Measurements from ENCODE around the gene CROCC2.

CROCC2 gene

DNA sequence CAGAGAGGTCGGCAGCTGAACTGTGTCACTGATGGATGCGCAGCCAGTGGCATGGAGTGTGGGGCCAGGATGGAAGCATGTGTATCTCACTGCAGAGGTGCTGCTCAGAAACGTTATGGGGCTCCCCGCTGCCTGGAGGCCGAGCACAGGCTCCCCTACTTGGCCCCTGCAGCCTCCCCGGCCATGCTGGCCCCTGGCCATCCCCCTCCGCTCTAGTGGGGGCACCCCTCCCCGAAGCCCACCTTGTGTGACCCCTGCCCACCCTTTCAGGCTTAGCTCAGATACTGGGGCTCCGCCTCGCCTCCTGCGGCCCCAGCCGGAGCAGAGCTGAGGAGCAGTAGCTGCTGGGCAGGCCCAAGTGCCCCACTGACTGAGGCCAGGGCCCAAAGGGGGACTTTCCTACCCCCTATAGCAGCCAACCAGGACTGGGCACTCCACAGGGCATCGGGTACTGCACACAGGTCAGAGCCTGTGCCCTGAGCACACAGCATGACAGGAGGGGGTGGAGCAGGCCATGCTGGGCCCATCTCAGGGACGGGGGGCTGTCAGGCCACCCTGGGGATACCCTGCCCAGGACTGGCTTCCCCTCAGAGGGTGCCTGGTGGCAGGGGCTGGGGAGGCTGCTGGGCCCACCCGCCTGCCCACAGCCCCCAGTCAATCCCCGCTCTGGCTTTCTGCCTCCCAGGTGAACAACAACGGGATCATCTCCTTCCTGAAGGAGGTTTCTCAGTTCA lies 123.6 kb downstream of the CROCC2 start:
- no peak for DNase-seq

- no peak for DNase-seq
Observed at GRCh38 chr2:241030333-241030680, 124.2 kb downstream of the CROCC2 start.

DNA sequence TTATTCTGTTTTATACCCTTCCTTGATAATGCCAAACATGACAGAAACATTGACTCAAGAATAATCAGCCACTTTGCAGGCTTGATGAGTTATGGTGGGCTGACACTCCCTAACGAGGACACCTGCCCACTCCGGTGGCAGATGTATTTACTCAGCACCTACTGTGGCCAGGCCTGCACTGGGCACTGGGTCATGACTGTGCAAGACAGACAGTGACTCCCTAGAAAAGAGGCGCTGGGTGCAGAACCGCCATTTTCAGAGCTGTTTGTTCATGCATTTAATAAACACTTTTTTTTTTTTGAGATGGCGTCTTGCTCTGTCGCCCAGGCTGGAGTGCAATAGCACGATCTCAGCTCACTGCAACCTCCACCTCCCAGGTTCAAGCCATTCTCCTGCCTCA lies 124.7 kb downstream of the CROCC2 start:
- no peak for DNase-seq

GRCh38 chr2:241031436-241032165 lies 125.5 kb downstream of the CROCC2 start:
- DNase-seq: no peak

DNA sequence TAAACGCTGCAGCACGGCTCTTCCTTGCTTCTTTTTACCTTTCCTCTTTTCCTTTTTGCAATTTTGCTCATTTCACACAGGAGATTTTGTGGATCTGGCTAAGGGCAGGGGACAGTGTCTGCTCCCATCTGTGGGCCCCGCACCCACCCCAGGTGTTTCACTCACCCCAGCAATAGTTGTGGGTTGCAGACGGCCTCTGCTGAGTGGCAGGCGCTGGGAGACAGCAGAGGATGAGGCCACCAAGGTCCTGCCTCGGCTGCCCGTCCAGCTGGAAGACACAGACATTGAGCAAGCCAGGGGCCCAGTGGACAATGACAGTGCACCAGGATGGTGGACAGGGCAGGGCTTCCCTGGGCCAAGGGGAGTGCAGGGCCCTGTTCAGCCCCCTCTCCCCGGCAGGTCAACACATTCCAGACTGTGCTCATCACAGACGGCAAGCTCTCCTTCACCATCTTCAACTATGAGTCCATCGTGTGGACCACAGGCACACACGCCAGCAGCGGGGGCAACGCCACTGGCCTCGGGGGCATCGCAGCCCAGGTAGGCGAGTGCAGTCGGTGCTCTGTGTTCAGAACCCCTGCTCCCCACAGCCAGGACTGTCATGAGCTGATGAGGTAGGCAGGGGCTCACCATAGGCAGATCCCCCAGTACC lies 127.3 kb downstream of the CROCC2 start:
- no peak for DNase-seq

- DNase-seq: no peak
Observed at GRCh38 chr2:241033994-241034393, 127.9 kb downstream of the CROCC2 start.

DNA sequence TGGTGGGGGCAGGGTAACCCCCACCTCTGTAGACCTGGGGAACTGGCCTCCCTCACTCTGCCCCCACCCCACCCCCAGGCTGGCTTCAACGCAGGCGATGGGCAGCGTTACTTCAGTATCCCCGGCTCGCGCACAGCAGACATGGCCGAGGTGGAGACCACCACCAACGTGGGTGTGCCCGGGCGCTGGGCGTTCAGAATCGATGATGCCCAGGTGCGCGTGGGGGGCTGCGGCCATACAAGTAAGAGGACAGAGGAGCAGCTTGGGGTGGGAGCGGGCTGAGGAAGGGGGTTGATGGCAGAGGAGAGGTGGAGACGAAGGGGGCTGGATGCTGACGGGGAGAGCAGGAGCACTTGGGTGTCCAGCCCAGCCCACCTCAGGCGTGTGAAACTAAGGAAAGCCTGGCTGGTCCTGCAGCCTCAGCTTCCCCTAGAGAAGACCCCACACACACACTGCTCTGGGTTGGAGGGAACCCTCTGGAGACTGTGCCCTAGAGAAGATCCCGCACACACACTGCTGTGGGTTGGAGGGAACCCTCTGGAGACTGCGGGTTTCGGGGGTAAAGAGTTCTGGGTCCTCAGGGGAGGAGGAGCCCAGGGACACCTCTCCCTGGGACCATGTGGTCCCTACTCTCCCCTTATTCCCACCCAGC lies 128.5 kb downstream of the CROCC2 start:
- no peak for DNase-seq

GRCh38 chr2:241035142-241035817 lies 129.1 kb downstream of the CROCC2 start:
- no peak for DNase-seq

DNA sequence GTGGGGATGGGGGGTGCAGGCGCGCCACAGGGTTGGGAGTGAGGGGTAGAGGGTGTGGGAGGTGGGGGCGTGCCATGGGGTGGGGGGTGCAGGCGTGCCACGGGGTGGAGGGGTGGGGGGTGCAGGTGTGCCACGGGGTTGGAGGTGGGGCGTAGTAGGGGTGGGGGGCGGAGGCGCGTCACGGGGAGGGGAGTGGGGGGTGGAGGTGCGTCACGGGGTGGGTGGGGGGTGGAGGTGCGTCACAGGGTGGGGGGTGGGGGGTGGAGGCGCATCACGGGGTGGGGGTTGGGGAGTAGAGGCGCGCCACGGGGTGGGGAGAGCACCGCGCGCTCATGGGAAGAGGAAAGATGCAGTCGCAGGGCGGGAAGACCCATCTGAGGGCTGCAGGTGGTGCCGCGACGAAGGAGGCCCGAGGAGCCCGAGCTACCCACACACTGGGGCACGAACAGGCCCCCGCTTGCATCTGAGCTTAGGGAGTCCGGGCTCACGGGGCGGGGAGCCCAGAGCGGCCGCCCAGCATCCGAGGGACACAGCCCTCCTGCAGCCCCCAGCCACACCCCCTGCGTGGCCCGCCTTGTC lies 129.8 kb downstream of the CROCC2 start:
- DNase-seq: no peak

DNA sequence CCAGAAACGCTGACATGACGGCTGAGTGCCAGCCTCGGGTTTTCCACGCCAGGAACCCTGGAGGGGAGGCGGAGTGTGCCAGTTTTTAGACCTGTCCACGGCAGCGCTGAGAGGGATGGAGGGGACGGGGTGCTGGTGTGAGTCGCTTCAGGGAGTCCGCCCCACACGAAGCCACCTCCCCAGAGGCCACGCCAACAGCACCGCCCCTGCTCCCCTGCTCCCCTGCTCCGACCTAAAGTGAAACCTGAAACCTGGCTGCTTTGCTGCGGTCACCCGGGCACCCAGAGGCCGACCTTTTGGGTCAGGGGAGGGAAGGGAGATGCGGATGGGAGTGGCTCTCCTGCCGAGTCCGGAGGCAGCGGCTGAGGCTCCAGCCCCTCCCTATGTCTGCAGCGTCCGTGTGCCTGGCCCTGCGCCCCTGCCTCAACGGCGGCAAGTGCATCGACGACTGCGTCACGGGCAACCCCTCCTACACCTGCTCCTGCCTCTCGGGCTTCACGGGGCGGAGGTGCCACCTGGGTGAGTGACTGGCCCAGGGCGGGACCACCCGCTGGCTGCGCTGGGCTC lies 130.3 kb downstream of the CROCC2 start:
- no peak for DNase-seq

DNA sequence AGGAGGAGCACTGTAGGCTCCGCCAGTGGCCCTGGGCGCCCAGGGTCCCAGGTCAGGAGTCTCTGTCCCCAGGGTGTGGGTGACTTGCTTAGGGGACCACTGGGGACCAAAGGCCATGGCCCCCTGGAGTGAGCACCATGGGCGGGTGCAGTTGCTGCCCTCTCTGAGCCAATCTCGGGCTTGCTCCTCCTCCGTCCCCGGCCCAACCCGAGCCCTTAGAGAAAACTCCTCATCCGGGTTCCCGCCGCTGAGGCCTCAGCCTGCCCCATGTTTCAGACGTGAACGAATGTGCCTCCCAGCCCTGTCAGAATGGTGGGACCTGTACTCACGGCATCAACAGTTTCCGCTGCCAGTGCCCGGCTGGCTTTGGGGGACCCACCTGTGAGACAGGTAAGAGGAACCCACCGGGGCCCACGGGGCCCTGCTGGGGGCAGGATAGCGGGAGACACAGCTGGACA lies 130.9 kb downstream of the CROCC2 start:
- DNase-seq: no peak

DNA sequence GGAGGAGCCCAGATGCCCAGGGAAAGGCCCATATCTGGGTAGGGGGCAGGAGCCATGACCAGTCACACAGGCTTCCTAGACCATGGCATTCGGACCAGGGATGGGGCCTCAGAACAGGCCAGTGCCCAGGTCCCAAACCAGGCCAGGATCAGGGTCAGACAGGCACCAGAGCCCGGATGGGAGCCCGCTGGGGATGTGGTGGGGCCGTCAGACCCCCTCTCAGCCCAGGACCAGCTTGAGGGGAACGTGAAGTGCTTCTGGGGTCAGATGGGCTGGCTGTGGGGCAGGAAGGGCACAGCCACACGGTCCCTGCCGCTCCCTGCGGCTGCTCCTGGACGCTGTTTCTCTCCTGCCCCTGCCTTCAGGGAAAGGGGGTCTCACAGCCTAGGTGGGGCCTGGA lies 131.4 kb downstream of the CROCC2 start:
- no peak for DNase-seq

- DNase-seq: no peak
Observed at GRCh38 chr2:241038374-241039180, 132.4 kb downstream of the CROCC2 start.

GRCh38 chr2:241039416-241039815 lies 133.3 kb downstream of the CROCC2 start:
- no peak for DNase-seq

GRCh38 chr2:241040081-241040803 lies 134.1 kb downstream of the CROCC2 start:
- DNase-seq: no peak

GRCh38 chr2:241041589-241042158 lies 135.5 kb downstream of the CROCC2 start:
- no peak for DNase-seq

Measured in inflammatory macrophage treated with lipopolysaccharide for 1 hour (primary cell).